Measurements from ENCODE around the gene NID1.

The NID1 gene

DNA sequence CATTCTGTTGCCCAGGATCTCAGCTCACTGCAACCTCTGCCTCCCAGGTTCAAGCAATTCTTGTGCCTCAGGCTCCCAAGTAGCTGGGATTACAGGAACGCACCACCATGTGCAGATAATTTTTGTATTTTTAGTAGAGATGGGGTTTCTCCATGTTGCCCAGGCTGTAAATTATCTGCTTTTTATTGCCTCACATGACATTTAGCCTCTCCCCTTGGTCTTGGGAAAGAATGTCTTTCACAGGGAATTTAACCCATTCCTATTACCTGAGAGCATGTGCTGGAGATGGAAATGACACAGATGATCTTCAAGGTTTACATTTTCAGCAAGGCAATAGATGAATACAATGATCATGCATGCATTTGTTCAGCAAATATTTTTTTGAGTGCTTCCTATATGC lies 75.8 kb downstream of the NID1 start:
- Histone ChIP-seq H3K4me2 (ENCODE audit: low read depth, low read length) (no peak overlapping the region), H3K4me3 (ENCODE audit: low read length) (no peak overlapping the region), H3K79me2 (ENCODE audit: low read length) (no peaks in the 10 kb centered on the region), H3K9me2 (replicated peaks; ENCODE audit: insufficient read depth, low read length) (no peaks in the 10 kb centered on the region), H3K27me3 (replicated peaks; ENCODE audit: insufficient read depth, low read length) (no peaks in the 10 kb centered on the region), H3K27ac (ENCODE audit: low read length) (no peak overlapping the region), H3K9me3 (replicated peaks; ENCODE audit: insufficient read depth, low read length) (no peaks in the 10 kb centered on the region), H3K36me3 (replicated peaks; ENCODE audit: insufficient read depth, low read length) (no peaks in the 10 kb centered on the region), H3F3A (ENCODE audit: insufficient read depth, low read length) (no peaks in the 10 kb centered on the region), H3K4me1 (ENCODE audit: low read length) (no peaks in the 10 kb centered on the region), H3K9ac (ENCODE audit: low read length) (no peak overlapping the region), H2AFZ (ENCODE audit: low read length) (no peak overlapping the region), H4K20me1 (ENCODE audit: insufficient read depth, low read length) (no peaks in the 10 kb centered on the region)
- DNase-seq, result no peak
- TF ChIP-seq EZH2 (optimal IDR thresholded peaks at IDR 0.05; ENCODE audit: low read depth, low read length), result no peak
- no peak for TF ChIP-seq EZH2phosphoT487 (IDR thresholded peaks at IDR 0.05; ENCODE audit: low read length)
- TF ChIP-seq, protein P1, sequence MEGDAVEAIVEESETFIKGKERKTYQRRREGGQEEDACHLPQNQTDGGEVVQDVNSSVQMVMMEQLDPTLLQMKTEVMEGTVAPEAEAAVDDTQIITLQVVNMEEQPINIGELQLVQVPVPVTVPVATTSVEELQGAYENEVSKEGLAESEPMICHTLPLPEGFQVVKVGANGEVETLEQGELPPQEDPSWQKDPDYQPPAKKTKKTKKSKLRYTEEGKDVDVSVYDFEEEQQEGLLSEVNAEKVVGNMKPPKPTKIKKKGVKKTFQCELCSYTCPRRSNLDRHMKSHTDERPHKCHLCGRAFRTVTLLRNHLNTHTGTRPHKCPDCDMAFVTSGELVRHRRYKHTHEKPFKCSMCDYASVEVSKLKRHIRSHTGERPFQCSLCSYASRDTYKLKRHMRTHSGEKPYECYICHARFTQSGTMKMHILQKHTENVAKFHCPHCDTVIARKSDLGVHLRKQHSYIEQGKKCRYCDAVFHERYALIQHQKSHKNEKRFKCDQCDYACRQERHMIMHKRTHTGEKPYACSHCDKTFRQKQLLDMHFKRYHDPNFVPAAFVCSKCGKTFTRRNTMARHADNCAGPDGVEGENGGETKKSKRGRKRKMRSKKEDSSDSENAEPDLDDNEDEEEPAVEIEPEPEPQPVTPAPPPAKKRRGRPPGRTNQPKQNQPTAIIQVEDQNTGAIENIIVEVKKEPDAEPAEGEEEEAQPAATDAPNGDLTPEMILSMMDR (IDR thresholded peaks at IDR 0.05; ENCODE audit: low read length), result no peak

GRCh38 chr1:235986869-235987268 lies 78.0 kb downstream of the NID1 start:
- TF ChIP-seq EZH2 (optimal IDR thresholded peaks at IDR 0.05; ENCODE audit: low read depth, low read length), result no peak
- TF ChIP-seq, protein P1 (IDR thresholded peaks at IDR 0.05; ENCODE audit: low read length), result no peak
- TF ChIP-seq EZH2phosphoT487 (IDR thresholded peaks at IDR 0.05; ENCODE audit: low read length), result no peak

GRCh38 chr1:235984041-235984825 lies 80.7 kb downstream of the NID1 start:
- Histone ChIP-seq H3F3A (ENCODE audit: insufficient read depth, low read length) (no peaks in the 10 kb centered on the region), H3K36me3 (replicated peaks; ENCODE audit: insufficient read depth, low read length) (no peaks in the 10 kb centered on the region), H4K20me1 (ENCODE audit: insufficient read depth, low read length) (no peaks in the 10 kb centered on the region), H2AFZ (ENCODE audit: low read length) (no peak overlapping the region), H3K4me3 (ENCODE audit: low read length) (no peak overlapping the region), H3K27ac (ENCODE audit: low read length) (no peak overlapping the region), H3K27me3 (replicated peaks; ENCODE audit: insufficient read depth, low read length) (no peaks in the 10 kb centered on the region), H3K4me1 (ENCODE audit: low read length) (no peaks in the 10 kb centered on the region), H3K9me3 (replicated peaks; ENCODE audit: insufficient read depth, low read length) (no peaks in the 10 kb centered on the region), H3K9ac (ENCODE audit: low read length) (no peak overlapping the region), H3K9me2 (replicated peaks; ENCODE audit: insufficient read depth, low read length) (no peaks in the 10 kb centered on the region), H3K79me2 (ENCODE audit: low read length) (no peaks in the 10 kb centered on the region), H3K4me2 (ENCODE audit: low read depth, low read length) (no peak overlapping the region)
- TF ChIP-seq EZH2phosphoT487 (IDR thresholded peaks at IDR 0.05; ENCODE audit: low read length) (no peak), EZH2 (optimal IDR thresholded peaks at IDR 0.05; ENCODE audit: low read depth, low read length) (no peak)
- TF ChIP-seq, protein P1 (IDR thresholded peaks at IDR 0.05; ENCODE audit: low read length), result no peak
- DNase-seq, result no peak

More at GRCh38 chr1:235986869-235987268, 78.0 kb downstream of the NID1 start:
- Histone ChIP-seq H3K4me1 (ENCODE audit: low read length) (no peaks in the 10 kb centered on the region), H2AFZ (ENCODE audit: low read length) (no peak overlapping the region), H3K9ac (ENCODE audit: low read length) (no peak overlapping the region), H3K4me3 (ENCODE audit: low read length) (no peak overlapping the region), H3K36me3 (replicated peaks; ENCODE audit: insufficient read depth, low read length) (no peaks in the 10 kb centered on the region), H3K27me3 (replicated peaks; ENCODE audit: insufficient read depth, low read length) (no peaks in the 10 kb centered on the region), H3K4me2 (ENCODE audit: low read depth, low read length) (no peak overlapping the region), H3K27ac (ENCODE audit: low read length) (no peak overlapping the region), H3K9me3 (replicated peaks; ENCODE audit: insufficient read depth, low read length) (no peaks in the 10 kb centered on the region), H3K9me2 (replicated peaks; ENCODE audit: insufficient read depth, low read length) (no peaks in the 10 kb centered on the region), H3F3A (ENCODE audit: insufficient read depth, low read length) (no peaks in the 10 kb centered on the region), H4K20me1 (ENCODE audit: insufficient read depth, low read length) (no peaks in the 10 kb centered on the region), H3K79me2 (ENCODE audit: low read length) (no peaks in the 10 kb centered on the region)
- DNase-seq, result no peak
